Measurements from ENCODE around the gene AK5. TPM values are rescaled to one million over a fixed set of nuclear protein-coding genes. Genes with fewer than 3 reads are reported as not detected.

The AK5 gene
- total RNA-seq, result 1 to 10 TPM; 5.6 to 7.0 TPM

- peak; percentile 47 for DNase-seq
- ChIA-PET POLR2A (no interaction called here), CTCF (no interaction called here)
- peak within 1 kb of the TSS; percentile 69 for H3K4me3 Mint-ChIP-seq
- H3K9me3 Mint-ChIP-seq, result no peaks in the 10 kb centered on the region
- peaks cover 10% of the 10 kb centered on the region for H3K27me3 Mint-ChIP-seq
- H3K4me1 Mint-ChIP-seq, result peaks cover 31% of the 10 kb centered on the region
- peaks cover 3% of the 10 kb centered on the region for H3K36me3 Mint-ChIP-seq (ENCODE audit: low read depth)
- H3K27ac Mint-ChIP-seq, result peak within 1 kb of the TSS; percentile 54
Measured at GRCh38 chr1:77281491-77282186, at the start of gene AK5. Gene AK5 (plus strand): TSS chr1:77282019. CDS start chr1:77282314, 295 bp downstream.

GRCh38 chr1:77232829-77233228 is 49.0 kb upstream of the AK5 start:
- H3K4me3 Mint-ChIP-seq, result no peak overlapping the region
- CTCF ChIA-PET, result no interaction called here
- no peaks in the 10 kb centered on the region for H3K27me3 Mint-ChIP-seq
- peaks cover 5% of the 10 kb centered on the region for H3K9me3 Mint-ChIP-seq
- H3K27ac Mint-ChIP-seq, result no peak overlapping the region
- POLR2A ChIA-PET, result no interaction called here
- no peak for DNase-seq
- H3K4me1 Mint-ChIP-seq, result no peaks in the 10 kb centered on the region
- peaks cover 4% of the 10 kb centered on the region for H3K36me3 Mint-ChIP-seq (ENCODE audit: low read depth)

GRCh38 chr1:77234096-77234495 is 47.7 kb upstream of the AK5 start:
- H3K27ac Mint-ChIP-seq, result no peak overlapping the region
- H3K27me3 Mint-ChIP-seq, result no peaks in the 10 kb centered on the region
- DNase-seq, result no peak
- POLR2A ChIA-PET, result no interaction called here
- peaks cover 4% of the 10 kb centered on the region for H3K36me3 Mint-ChIP-seq (ENCODE audit: low read depth)
- H3K9me3 Mint-ChIP-seq, result peaks cover 5% of the 10 kb centered on the region
- CTCF ChIA-PET, result no interaction called here
- H3K4me1 Mint-ChIP-seq, result no peaks in the 10 kb centered on the region
- H3K4me3 Mint-ChIP-seq, result no peak overlapping the region

- Mint-ChIP-seq H3K4me1 (no peaks in the 10 kb centered on the region), H3K27ac (no peak overlapping the region)
- CTCF ChIA-PET, result no interaction called here
Measured at GRCh38 chr1:77234943-77235342, 46.9 kb upstream of the AK5 start.

GRCh38 chr1:77238462-77238861 is 43.4 kb upstream of the AK5 start:
- Mint-ChIP-seq H3K36me3 (ENCODE audit: low read depth) (no peaks in the 10 kb centered on the region), H3K4me3 (no peak overlapping the region), H3K4me1 (no peaks in the 10 kb centered on the region), H3K27ac (no peak overlapping the region), H3K9me3 (peaks cover 3% of the 10 kb centered on the region), H3K27me3 (no peaks in the 10 kb centered on the region)
- POLR2A ChIA-PET, result interaction anchor here (1.1 kb wide), 1 partner anchor 19 kb away, joined by 6 read pairs; the partner anchor contains the start of gene PIGK
- no peak for DNase-seq
- CTCF ChIA-PET, result no interaction called here

More at GRCh38 chr1:77234943-77235342, 46.9 kb upstream of the AK5 start:
- Mint-ChIP-seq H3K9me3 (peaks cover 5% of the 10 kb centered on the region), H3K27me3 (no peaks in the 10 kb centered on the region), H3K36me3 (ENCODE audit: low read depth) (peaks cover 4% of the 10 kb centered on the region), H3K4me3 (no peak overlapping the region)
- POLR2A ChIA-PET, result no interaction called here
- no peak for DNase-seq

- DNase-seq, result no peak
- no peaks in the 10 kb centered on the region for H3K27me3 Mint-ChIP-seq
- H3K27ac Mint-ChIP-seq, result no peak overlapping the region
- POLR2A ChIA-PET, result no interaction called here
- H3K36me3 Mint-ChIP-seq (ENCODE audit: low read depth), result no peaks in the 10 kb centered on the region
- CTCF ChIA-PET, result no interaction called here
- H3K4me3 Mint-ChIP-seq, result no peak overlapping the region
- H3K9me3 Mint-ChIP-seq, result peaks cover 6% of the 10 kb centered on the region
- no peaks in the 10 kb centered on the region for H3K4me1 Mint-ChIP-seq
Measured at GRCh38 chr1:77239311-77239710, 42.5 kb upstream of the AK5 start.

- ChIA-PET CTCF (no interaction called here), POLR2A (no interaction called here)
- Mint-ChIP-seq H3K36me3 (ENCODE audit: low read depth) (peaks cover 11% of the 10 kb centered on the region), H3K27ac (no peak overlapping the region), H3K4me3 (no peak overlapping the region), H3K9me3 (peaks cover 23% of the 10 kb centered on the region), H3K4me1 (peaks cover 7% of the 10 kb centered on the region), H3K27me3 (peaks cover 5% of the 10 kb centered on the region)
- no peak for DNase-seq
Measured at GRCh38 chr1:77245830-77246229, 36.0 kb upstream of the AK5 start.

GRCh38 chr1:77250126-77250525 is 31.7 kb upstream of the AK5 start:
- peaks cover 5% of the 10 kb centered on the region for H3K27me3 Mint-ChIP-seq
- no peak overlapping the region for H3K27ac Mint-ChIP-seq
- H3K4me1 Mint-ChIP-seq, result peaks cover 7% of the 10 kb centered on the region
- ChIA-PET CTCF (no interaction called here), POLR2A (no interaction called here)
- no peak for DNase-seq
- peaks cover 11% of the 10 kb centered on the region for H3K36me3 Mint-ChIP-seq (ENCODE audit: low read depth)
- H3K9me3 Mint-ChIP-seq, result peaks cover 21% of the 10 kb centered on the region
- H3K4me3 Mint-ChIP-seq, result no peak overlapping the region

- H3K27me3 Mint-ChIP-seq, result peaks cover 5% of the 10 kb centered on the region
- H3K27ac Mint-ChIP-seq, result no peak overlapping the region
- no peak overlapping the region for H3K4me3 Mint-ChIP-seq
- ChIA-PET CTCF (no interaction called here), POLR2A (no interaction called here)
- H3K36me3 Mint-ChIP-seq (ENCODE audit: low read depth), result peaks cover 11% of the 10 kb centered on the region
- peaks cover 7% of the 10 kb centered on the region for H3K4me1 Mint-ChIP-seq
- no peak for DNase-seq
- H3K9me3 Mint-ChIP-seq, result peaks cover 22% of the 10 kb centered on the region
Measured at GRCh38 chr1:77253211-77253610, 28.6 kb upstream of the AK5 start.

- ChIA-PET POLR2A (no interaction called here), CTCF (no interaction called here)
- no peak for DNase-seq
- Mint-ChIP-seq H3K27ac (no peak overlapping the region), H3K4me3 (no peak overlapping the region), H3K4me1 (no peaks in the 10 kb centered on the region), H3K36me3 (ENCODE audit: low read depth) (no peaks in the 10 kb centered on the region), H3K27me3 (no peaks in the 10 kb centered on the region), H3K9me3 (peaks cover 2% of the 10 kb centered on the region)
Measured at GRCh38 chr1:77263708-77264107, 18.1 kb upstream of the AK5 start.

- Mint-ChIP-seq H3K9me3 (peaks cover 1% of the 10 kb centered on the region), H3K4me3 (no peak overlapping the region), H3K27ac (no peak overlapping the region), H3K36me3 (ENCODE audit: low read depth) (no peaks in the 10 kb centered on the region), H3K27me3 (no peaks in the 10 kb centered on the region), H3K4me1 (no peaks in the 10 kb centered on the region)
- CTCF ChIA-PET, result interaction anchor here (0.6 kb wide), 1 partner anchor 62 kb away, joined by 6 read pairs; no protein-coding TSS in a partner anchor
- DNase-seq, result no peak
- POLR2A ChIA-PET, result no interaction called here
Measured at GRCh38 chr1:77265180-77265579, 16.6 kb upstream of the AK5 start.

- POLR2A ChIA-PET, result no interaction called here
- Mint-ChIP-seq H3K27me3 (no peaks in the 10 kb centered on the region), H3K36me3 (ENCODE audit: low read depth) (no peaks in the 10 kb centered on the region), H3K27ac (no peak overlapping the region), H3K4me1 (no peaks in the 10 kb centered on the region), H3K9me3 (no peaks in the 10 kb centered on the region), H3K4me3 (no peak overlapping the region)
- DNase-seq, result no peak
- CTCF ChIA-PET, result no interaction called here
Measured at GRCh38 chr1:77267035-77267434, 14.8 kb upstream of the AK5 start.

GRCh38 chr1:77271852-77272580 is 9.8 kb upstream of the AK5 start:
- Mint-ChIP-seq H3K36me3 (ENCODE audit: low read depth) (no peaks in the 10 kb centered on the region), H3K4me3 (no peak overlapping the region)
- CTCF ChIA-PET, result no interaction called here

GRCh38 chr1:77273891-77274290 is 7.9 kb upstream of the AK5 start:
- Mint-ChIP-seq H3K27ac (no peak overlapping the region), H3K4me3 (no peak overlapping the region), H3K9me3 (no peaks in the 10 kb centered on the region), H3K4me1 (no peaks in the 10 kb centered on the region), H3K27me3 (no peaks in the 10 kb centered on the region), H3K36me3 (ENCODE audit: low read depth) (no peaks in the 10 kb centered on the region)
- POLR2A ChIA-PET, result no interaction called here
- CTCF ChIA-PET, result no interaction called here
- no peak for DNase-seq

More at GRCh38 chr1:77271852-77272580, 9.8 kb upstream of the AK5 start:
- POLR2A ChIA-PET, result no interaction called here
- no peaks in the 10 kb centered on the region for H3K27me3 Mint-ChIP-seq
- no peaks in the 10 kb centered on the region for H3K9me3 Mint-ChIP-seq
- no peaks in the 10 kb centered on the region for H3K4me1 Mint-ChIP-seq
- H3K27ac Mint-ChIP-seq, result no peak overlapping the region
- DNase-seq, result no peak
